ENCODE results near the gene OR6C65. TPM values are rescaled to one million over a fixed set of nuclear protein-coding genes. Genes with fewer than 3 reads are reported as not detected.

The OR6C65 gene
- total and polyA plus RNA-seq, 4 donors: not detected

GRCh38 chr12:55416961-55417360 is 16.6 kb downstream of the OR6C65 start:
- whole genome bisulfite sequencing, 2 donors: 96 to 100% methylated on average over 1 of the region's 1 CpG
- peaks cover 0 to 2% (median 0%) of the 10 kb centered on the region in 4 donors for H3K9me3 ChIP-seq (ENCODE audit: control insufficient read depth in 4 of 4, insufficient read depth in 3 of 4, low read length in 3 of 4)
- TF ChIP-seq CTCF (IDR thresholded peaks at IDR 0.05; ENCODE audit: control extremely low read depth, extremely low read depth): no peak
- no peaks in the 10 kb centered on the region for H3K27me3 ChIP-seq (ENCODE audit: control insufficient read depth in 3 of 3, insufficient read depth in 3 of 3, low read length in 2 of 3)
- ATAC-seq (ENCODE audit: insufficient read depth, low FRiP score) (no peak), DNase-seq (no peak)
- H3K27ac ChIP-seq (ENCODE audit: low read depth in 1 of 2, low read length in 1 of 2): no peak overlapping the region
- H3K9ac ChIP-seq (ENCODE audit: insufficient read depth in 1 of 2, low read length in 2 of 2): no peak overlapping the region
- H3K4me1 ChIP-seq (ENCODE audit: control insufficient read depth in 5 of 5, insufficient read depth in 5 of 5, low read length in 5 of 5): no peaks in the 10 kb centered on the region
- H3K36me3 ChIP-seq (ENCODE audit: control insufficient read depth in 4 of 4, insufficient read depth in 4 of 4, low read length in 4 of 4): no peaks in the 10 kb centered on the region
- no peak overlapping the region for H3K4me3 ChIP-seq

DNA sequence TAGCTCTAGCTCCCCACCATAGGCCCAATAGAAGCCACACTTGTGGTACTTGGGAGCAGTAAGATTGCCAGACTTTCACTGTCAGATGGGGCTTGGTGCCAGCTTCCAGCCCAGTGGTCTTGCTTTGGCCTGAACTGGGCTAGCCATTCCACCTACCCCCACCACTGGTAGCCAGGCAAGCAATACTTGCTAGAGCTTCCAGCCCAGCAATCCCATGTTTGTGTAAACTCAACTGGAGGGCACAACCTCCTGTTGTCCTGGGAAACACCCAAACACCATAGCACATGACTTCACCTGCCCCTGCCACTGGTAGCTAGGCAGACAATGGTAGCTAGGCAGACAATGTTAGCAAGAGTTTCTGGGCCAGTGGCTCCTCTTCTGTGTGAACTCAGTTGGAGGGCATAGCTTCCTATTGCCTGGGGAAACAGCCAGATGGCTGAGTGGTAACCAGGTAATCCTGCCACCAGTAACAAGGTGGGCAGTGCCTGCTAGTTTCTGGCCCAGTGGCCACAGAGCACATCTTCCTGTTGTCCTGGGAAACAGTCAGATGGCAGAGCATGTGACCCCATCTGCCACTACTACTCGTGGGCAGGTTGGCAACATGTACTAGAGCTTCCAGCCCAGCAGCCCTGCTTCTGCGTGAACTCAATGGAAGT is 20.1 kb downstream of the OR6C65 start:
- DNase-seq (no peak), ATAC-seq (ENCODE audit: insufficient read depth, low FRiP score) (no peak)
- no peak overlapping the region for H3K27ac ChIP-seq (ENCODE audit: low read depth in 1 of 2, low read length in 1 of 2)
- peaks cover 0 to 2% (median 0%) of the 10 kb centered on the region in 4 donors for H3K9me3 ChIP-seq (ENCODE audit: control insufficient read depth in 4 of 4, insufficient read depth in 3 of 4, low read length in 3 of 4)
- no peak for TF ChIP-seq CTCF (IDR thresholded peaks at IDR 0.05; ENCODE audit: control extremely low read depth, extremely low read depth)
- no peaks in the 10 kb centered on the region for H3K4me1 ChIP-seq (ENCODE audit: control insufficient read depth in 5 of 5, insufficient read depth in 5 of 5, low read length in 5 of 5)
- H3K9ac ChIP-seq (ENCODE audit: insufficient read depth in 1 of 2, low read length in 2 of 2): no peak overlapping the region
- no peak overlapping the region for H3K4me3 ChIP-seq
- peaks cover 0 to 11% (median 6%) of the 10 kb centered on the region in 3 donors for H3K27me3 ChIP-seq (ENCODE audit: control insufficient read depth in 3 of 3, insufficient read depth in 3 of 3, low read length in 2 of 3)
- 80 to 87% methylated on average over 2 of the region's 2 CpGs for WGBS, 2 donors
- no peaks in the 10 kb centered on the region for H3K36me3 ChIP-seq (ENCODE audit: control insufficient read depth in 4 of 4, insufficient read depth in 4 of 4, low read length in 4 of 4)

DNA sequence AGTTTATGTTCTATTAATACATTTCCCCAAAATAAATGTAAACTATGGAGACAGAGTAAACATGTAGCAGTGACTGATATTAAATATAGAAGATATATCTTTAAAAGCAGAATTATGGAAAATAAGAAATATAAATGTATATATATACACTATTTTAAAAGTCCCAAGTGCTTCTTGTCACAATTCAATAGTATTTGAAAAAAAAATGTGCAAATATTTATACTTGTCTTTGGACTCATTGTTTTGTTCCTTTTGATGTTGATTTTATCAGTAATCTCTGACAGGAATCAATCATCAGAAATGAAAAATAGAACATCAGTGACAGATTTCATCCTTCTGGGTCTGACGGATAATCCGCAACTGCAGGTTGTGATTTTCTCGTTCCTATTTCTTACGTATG is 25.6 kb downstream of the OR6C65 start, which contains the start of gene OR6C76:
Gene OR6C76, plus strand, starts transcription at position 301 of the 400 bp plus-strand sequence. Its CDS starts 0 bp downstream, at position 301.
- Histone ChIP-seq H3K9ac (ENCODE audit: insufficient read depth in 1 of 2, low read length in 2 of 2) (no peak within 1 kb of the TSS), H3K27ac (ENCODE audit: low read depth in 1 of 2, low read length in 1 of 2) (no peak within 1 kb of the TSS), H3K27me3 (ENCODE audit: control insufficient read depth in 3 of 3, insufficient read depth in 3 of 3, low read length in 2 of 3) (peaks cover 0 to 23% (median 6%) of the 10 kb centered on the region in 3 donors), H3K4me1 (ENCODE audit: control insufficient read depth in 5 of 5, insufficient read depth in 5 of 5, low read length in 5 of 5) (peaks cover 0 to 15% (median 0%) of the 10 kb centered on the region in 5 donors), H3K9me3 (ENCODE audit: control insufficient read depth in 4 of 4, insufficient read depth in 3 of 4, low read length in 3 of 4) (no peaks in the 10 kb centered on the region), H3K36me3 (ENCODE audit: control insufficient read depth in 4 of 4, insufficient read depth in 4 of 4, low read length in 4 of 4) (no peaks in the 10 kb centered on the region), H3K4me3 (no peak within 1 kb of the TSS)
- DNase-seq: no peak
- WGBS, 2 donors: 79 to 84% methylated on average over 4 of the region's 4 CpGs
- TF ChIP-seq CTCF (IDR thresholded peaks at IDR 0.05; ENCODE audit: control extremely low read depth, extremely low read depth): no peak
- ATAC-seq (ENCODE audit: insufficient read depth, low FRiP score): no peak
